SK-N-MC (cell line): ENCODE results near the gene FBXO15.

ENCODE experiments used
- EZH2 ChIP-seq: fragments of 200-600 bp; sonication (generic); IDR thresholded peaks from one replicate; pipeline ENCODE4 v1.6.1; 2017; ENCODE audit warnings: antibody characterized with exemption
- FOXP2 ChIP-seq: optimal IDR thresholded peaks from 2 replicates; pipeline ENCODE3; 2011; ENCODE audit warnings: mild to moderate bottlenecking, moderate library complexity; ENCODE audit not compliant: insufficient read depth; ENCODE audit errors: extremely low read length, control extremely low read depth
- POLR2AphosphoS5 ChIP-seq: IDR thresholded peaks from 2 replicates; pipeline ENCODE4 v1.6.1; 2012; ENCODE audit warnings: mild to moderate bottlenecking, low read depth, low read length, borderline replicate concordance

DNA sequence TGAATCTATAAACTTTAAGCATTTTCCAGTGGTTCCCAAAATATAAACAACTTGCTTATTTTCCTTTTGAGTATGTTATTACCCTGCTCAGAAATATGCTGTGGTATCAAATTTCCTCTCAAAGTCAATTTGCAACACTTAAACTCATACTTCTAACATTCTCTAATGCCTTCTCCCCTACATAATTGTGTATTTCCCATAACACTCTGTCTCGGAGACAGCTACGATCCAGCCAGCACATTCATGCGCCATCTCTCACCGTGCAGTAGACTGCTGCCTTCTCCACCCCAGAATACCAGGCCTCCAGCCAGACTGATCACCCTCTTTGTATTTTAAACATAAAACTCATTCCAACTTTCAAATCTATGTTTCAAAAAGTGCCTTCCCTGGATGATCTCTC lies 42.5 kb upstream of the FBXO15 start:
- TF ChIP-seq EZH2 (no peak), POLR2AphosphoS5 (no peak), FOXP2 (no peak)
